PFSK-1 (cell line): ENCODE data around the gene SLC38A9.

ENCODE experiments used
- POLR2AphosphoS5 ChIP-seq: IDR thresholded peaks from 2 replicates; pipeline ENCODE4 v1.6.1; 2012; ENCODE audit warnings: low read depth, mild to moderate bottlenecking, control low read depth, low read length, moderate library complexity
- SIN3A ChIP-seq: IDR thresholded peaks from 2 replicates; pipeline ENCODE4 v1.6.1; 2012; ENCODE audit warnings: mild to moderate bottlenecking, low read length, moderate library complexity, borderline replicate concordance; ENCODE audit not compliant: insufficient read depth
- TAF1 ChIP-seq: IDR thresholded peaks from 2 replicates; pipeline ENCODE4 v1.6.1; 2012; ENCODE audit warnings: low read length, control low read depth, borderline replicate concordance; ENCODE audit not compliant: insufficient read depth

- TF ChIP-seq POLR2AphosphoS5 (no peak), TAF1 (no peak), SIN3A (no peak)
These were observed 38.4 kb upstream of the SLC38A9 start for GRCh38 chr5:55750499-55750898.
